SK-N-SH (cell line): ENCODE results near the gene MRPL44.

Experiments
- CTCF ChIP-seq: fragments of 200-600 bp; sonication (generic); IDR thresholded peaks from 2 replicates; pipeline ENCODE4 v1.6.1; 2017; ENCODE audit warnings: antibody characterized with exemption, mild to moderate bottlenecking, moderate library complexity
- EP300 ChIP-seq, 2 experiments: IDR thresholded peaks; 2 replicates each; pipeline versions ENCODE4 v1.4.0 to v1.6.1; 2012; ENCODE audit warnings: borderline replicate concordance in 1 of 2, low read depth in 1 of 2, low read length in 1 of 2
- EZH2phosphoT487 ChIP-seq: fragments of 200-600 bp; sonication (generic); IDR thresholded peaks from 2 replicates; pipeline ENCODE4 v1.6.1; 2017; ENCODE audit warnings: low read depth, mixed run types, mild to moderate bottlenecking, antibody characterized with exemption, moderate library complexity, borderline replicate concordance
- FOSL2 ChIP-seq: IDR thresholded peaks from 2 replicates; pipeline ENCODE4 v1.4.0; 2012; ENCODE audit warnings: low read depth, mild to moderate bottlenecking, moderate library complexity, borderline replicate concordance
- GATA2 ChIP-seq: sonication (generic); formaldehyde crosslinking; IDR thresholded peaks from 2 replicates; pipeline ENCODE4 v1.5.0; 2020; ENCODE audit warnings: mild to moderate bottlenecking, missing genetic modification reagents
- MAX ChIP-seq: IDR thresholded peaks from 2 replicates; pipeline ENCODE4 v1.4.0; 2012; ENCODE audit warnings: low read depth
- NFIC ChIP-seq: IDR thresholded peaks from 2 replicates; pipeline ENCODE4 v1.4.0; 2012; ENCODE audit warnings: borderline replicate concordance
- NRF1 ChIP-seq: IDR thresholded peaks from 2 replicates; pipeline ENCODE4 v1.6.1; 2012; ENCODE audit warnings: low read depth, mild to moderate bottlenecking, low read length
- POLR2AphosphoS5 ChIP-seq: IDR thresholded peaks from 2 replicates; pipeline ENCODE4 v1.6.1; 2012; ENCODE audit warnings: low read depth, low read length
- REST ChIP-seq: IDR thresholded peaks from 2 replicates; pipeline ENCODE4 v1.6.1; 2012; ENCODE audit warnings: mild to moderate bottlenecking, low read depth, low read length, moderate library complexity

- TF ChIP-seq EZH2phosphoT487 (no peak), GATA2 (no peak), NFIC (no peak), POLR2AphosphoS5 (no peak), FOSL2 (peak; percentile 4; the same call in 1 of the 2 replicates), EP300 (IDR thresholded peaks at IDR 0.05; ENCODE audit: borderline replicate concordance in 1 of 2, low read depth in 1 of 2, low read length in 1 of 2) (no peak), CTCF (no peak), MAX (no peak), REST (no peak), NRF1 (no peak)
Measured at GRCh38 chr2:223995569-223995968, 38.3 kb downstream of the MRPL44 start.
